ENCODE data around the gene NPTXR. TPM values are rescaled to one million over a fixed set of nuclear protein-coding genes. Genes with fewer than 3 reads are reported as not detected.

The NPTXR gene
- total RNA-seq, 2 experiments from 2014 or later: 0.08 TPM; not detected in 1

DNA sequence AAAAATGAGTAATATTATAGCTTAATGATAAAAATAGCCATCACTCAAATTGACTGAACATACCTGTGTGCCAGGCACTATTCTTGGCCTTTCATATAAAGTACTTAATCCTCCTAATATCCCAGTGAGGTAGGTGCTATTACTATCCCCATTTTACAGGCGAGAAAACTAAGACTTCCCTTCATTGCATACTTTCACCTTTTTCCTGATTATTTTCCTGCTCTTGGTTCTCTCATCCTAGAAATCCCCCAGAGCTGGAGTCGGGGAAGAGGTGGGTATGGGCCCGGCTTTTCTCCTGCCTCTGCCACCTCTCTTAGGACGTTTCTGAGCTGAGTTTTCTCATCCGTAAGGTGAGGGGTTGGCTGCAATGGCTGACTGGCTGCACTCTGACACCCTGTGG is 2.2 kb downstream of the NPTXR start:
- Histone ChIP-seq H3K4me1 (ENCODE audit: insufficient read depth, low read length, poor library complexity, severe bottlenecking) (no peaks in the 10 kb centered on the region), H3K79me2 (ENCODE audit: insufficient read depth, low read depth, low read length) (no peaks in the 10 kb centered on the region), H2AFZ (ENCODE audit: low read length) (no peak overlapping the region), H3K27ac (ENCODE audit: low read depth, low read length, poor library complexity, severe bottlenecking) (no peak overlapping the region), H3K36me3 (ENCODE audit: insufficient read depth, low read length) (no peaks in the 10 kb centered on the region), H3K4me2 (ENCODE audit: low read length) (no peak overlapping the region), H3K9me3 (ENCODE audit: low read length) (no peaks in the 10 kb centered on the region), H4K20me1 (ENCODE audit: insufficient read depth, low read length) (no peaks in the 10 kb centered on the region), H3K4me3 (ENCODE audit: low read depth, low read length, poor library complexity, severe bottlenecking) (no peak overlapping the region), H3K9me2 (ENCODE audit: insufficient read depth, low read length) (no peaks in the 10 kb centered on the region)
- CTCF ChIA-PET (ENCODE audit: unreplicated experiment): no interaction called here
- BruUV-seq (replicated peaks): no TSS peak
- intact Hi-C loops (cut with micrococcal nuclease; ENCODE audit: unreplicated experiment): no loop called here
- POLR2A ChIA-PET: interaction anchor here (0.5 kb wide), 1 partner anchor 79 kb away, joined by 3 read pairs; no protein-coding TSS in a partner anchor
- TF ChIP-seq, protein P1, sequence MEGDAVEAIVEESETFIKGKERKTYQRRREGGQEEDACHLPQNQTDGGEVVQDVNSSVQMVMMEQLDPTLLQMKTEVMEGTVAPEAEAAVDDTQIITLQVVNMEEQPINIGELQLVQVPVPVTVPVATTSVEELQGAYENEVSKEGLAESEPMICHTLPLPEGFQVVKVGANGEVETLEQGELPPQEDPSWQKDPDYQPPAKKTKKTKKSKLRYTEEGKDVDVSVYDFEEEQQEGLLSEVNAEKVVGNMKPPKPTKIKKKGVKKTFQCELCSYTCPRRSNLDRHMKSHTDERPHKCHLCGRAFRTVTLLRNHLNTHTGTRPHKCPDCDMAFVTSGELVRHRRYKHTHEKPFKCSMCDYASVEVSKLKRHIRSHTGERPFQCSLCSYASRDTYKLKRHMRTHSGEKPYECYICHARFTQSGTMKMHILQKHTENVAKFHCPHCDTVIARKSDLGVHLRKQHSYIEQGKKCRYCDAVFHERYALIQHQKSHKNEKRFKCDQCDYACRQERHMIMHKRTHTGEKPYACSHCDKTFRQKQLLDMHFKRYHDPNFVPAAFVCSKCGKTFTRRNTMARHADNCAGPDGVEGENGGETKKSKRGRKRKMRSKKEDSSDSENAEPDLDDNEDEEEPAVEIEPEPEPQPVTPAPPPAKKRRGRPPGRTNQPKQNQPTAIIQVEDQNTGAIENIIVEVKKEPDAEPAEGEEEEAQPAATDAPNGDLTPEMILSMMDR (conservative IDR thresholded peaks at IDR 0.05; ENCODE audit: low read length): no peak
- no peak for TF ChIP-seq EZH2phosphoT487 (IDR thresholded peaks at IDR 0.05; ENCODE audit: borderline replicate concordance, low read depth, low read length)
- DNase-seq (ENCODE audit: low spot score): no peak

DNA sequence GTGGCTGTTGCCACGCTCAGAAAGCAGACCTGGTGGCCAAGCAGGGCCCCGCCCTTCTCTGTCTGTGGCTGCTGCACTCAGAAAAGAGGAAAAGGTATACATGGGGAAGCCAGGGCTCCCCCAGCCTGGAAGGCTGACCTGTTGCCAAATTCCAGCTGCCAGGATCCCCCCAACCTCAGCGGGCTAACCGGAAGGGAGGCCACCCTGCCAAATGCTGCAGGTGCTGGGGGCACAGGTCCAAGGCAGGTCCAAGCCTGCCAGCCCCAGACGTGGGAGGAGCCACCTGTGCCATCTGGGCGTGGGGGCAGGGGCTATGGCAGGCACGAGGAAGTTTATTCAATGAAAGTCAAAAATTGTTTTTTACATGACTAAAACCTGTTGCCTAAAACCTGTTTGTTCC is 2.6 kb downstream of the NPTXR start:
- no peak overlapping the region for H3K4me2 ChIP-seq (ENCODE audit: low read length)
- POLR2A ChIA-PET: no interaction called here
- H4K20me1 ChIP-seq (ENCODE audit: insufficient read depth, low read length): no peaks in the 10 kb centered on the region
- CTCF ChIA-PET (ENCODE audit: unreplicated experiment): no interaction called here
- H3K36me3 ChIP-seq (ENCODE audit: insufficient read depth, low read length): no peaks in the 10 kb centered on the region
- H2AFZ ChIP-seq (ENCODE audit: low read length): no peak overlapping the region
- intact Hi-C loops (cut with micrococcal nuclease; ENCODE audit: unreplicated experiment): no loop called here
- no peak overlapping the region for H3K4me3 ChIP-seq (ENCODE audit: low read depth, low read length, poor library complexity, severe bottlenecking)
- no peaks in the 10 kb centered on the region for H3K9me2 ChIP-seq (ENCODE audit: insufficient read depth, low read length)
- BruUV-seq (replicated peaks): no TSS peak
- H3K4me1 ChIP-seq (ENCODE audit: insufficient read depth, low read length, poor library complexity, severe bottlenecking): no peaks in the 10 kb centered on the region
- no peaks in the 10 kb centered on the region for H3K9me3 ChIP-seq (ENCODE audit: low read length)
- DNase-seq (ENCODE audit: low spot score): no peak
- H3K79me2 ChIP-seq (ENCODE audit: insufficient read depth, low read depth, low read length): no peaks in the 10 kb centered on the region
- no peak overlapping the region for H3K27ac ChIP-seq (ENCODE audit: low read depth, low read length, poor library complexity, severe bottlenecking)
- TF ChIP-seq, protein P1 (conservative IDR thresholded peaks at IDR 0.05; ENCODE audit: low read length): no peak
- no peak for TF ChIP-seq EZH2phosphoT487 (IDR thresholded peaks at IDR 0.05; ENCODE audit: borderline replicate concordance, low read depth, low read length)

DNA sequence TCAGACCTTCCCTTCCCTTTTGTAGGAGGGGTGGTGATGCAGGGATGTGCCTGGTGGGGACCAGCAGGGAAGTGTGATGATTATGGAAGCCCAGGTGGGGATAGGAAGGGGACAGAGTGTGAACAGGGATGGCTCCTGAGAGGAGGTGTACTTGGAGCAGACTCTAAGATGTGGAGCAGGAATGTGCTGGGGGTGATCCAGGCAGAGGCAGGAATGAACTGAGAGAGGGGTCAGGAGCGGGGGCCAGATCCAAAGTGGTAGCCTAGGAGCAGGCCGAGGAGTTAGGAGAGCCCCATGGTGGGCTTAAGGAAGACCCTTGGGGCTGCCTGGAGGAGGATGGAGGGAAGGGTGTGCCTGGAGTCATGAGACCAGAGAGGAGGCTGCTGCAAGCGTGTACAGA is 3.7 kb downstream of the NPTXR start:
- intact Hi-C loops (cut with micrococcal nuclease; ENCODE audit: unreplicated experiment): no loop called here
- Histone ChIP-seq H3K9me2 (ENCODE audit: insufficient read depth, low read length) (no peaks in the 10 kb centered on the region), H3K4me2 (ENCODE audit: low read length) (no peak overlapping the region), H3K79me2 (ENCODE audit: insufficient read depth, low read depth, low read length) (no peaks in the 10 kb centered on the region), H3K9me3 (ENCODE audit: low read length) (no peaks in the 10 kb centered on the region), H2AFZ (ENCODE audit: low read length) (no peak overlapping the region), H4K20me1 (ENCODE audit: insufficient read depth, low read length) (no peaks in the 10 kb centered on the region; the same call in 1 of the 2 replicates), H3K4me1 (ENCODE audit: insufficient read depth, low read length, poor library complexity, severe bottlenecking) (no peaks in the 10 kb centered on the region), H3K36me3 (ENCODE audit: insufficient read depth, low read length) (no peaks in the 10 kb centered on the region), H3K4me3 (ENCODE audit: low read depth, low read length, poor library complexity, severe bottlenecking) (no peak overlapping the region), H3K27ac (ENCODE audit: low read depth, low read length, poor library complexity, severe bottlenecking) (no peak overlapping the region)
- TF ChIP-seq, protein P1 (conservative IDR thresholded peaks at IDR 0.05; ENCODE audit: low read length): no peak
- no peak for TF ChIP-seq EZH2phosphoT487 (IDR thresholded peaks at IDR 0.05; ENCODE audit: borderline replicate concordance, low read depth, low read length)
- CTCF ChIA-PET (ENCODE audit: unreplicated experiment): no interaction called here
- no TSS peak for BruUV-seq (replicated peaks)
- POLR2A ChIA-PET: no interaction called here
- DNase-seq (ENCODE audit: low spot score): no peak

Measured in OCI-LY7 (cell line).